Stimulated activated naive CD4-positive, alpha-beta T cell treated with Interleukin-2 at 50 U/mL for 16 hours (primary cell): ENCODE data around the gene DOCK4.

Experiments
- DNase-seq: peaks from one replicate; lab custom pipeline; 2025; lab: John Stamatoyannopoulos, UW

The DOCK4 gene

GRCh38 chr7:111903016-111903415 lies 303.2 kb downstream of the DOCK4 start:
- DNase-seq: no peak

DNA sequence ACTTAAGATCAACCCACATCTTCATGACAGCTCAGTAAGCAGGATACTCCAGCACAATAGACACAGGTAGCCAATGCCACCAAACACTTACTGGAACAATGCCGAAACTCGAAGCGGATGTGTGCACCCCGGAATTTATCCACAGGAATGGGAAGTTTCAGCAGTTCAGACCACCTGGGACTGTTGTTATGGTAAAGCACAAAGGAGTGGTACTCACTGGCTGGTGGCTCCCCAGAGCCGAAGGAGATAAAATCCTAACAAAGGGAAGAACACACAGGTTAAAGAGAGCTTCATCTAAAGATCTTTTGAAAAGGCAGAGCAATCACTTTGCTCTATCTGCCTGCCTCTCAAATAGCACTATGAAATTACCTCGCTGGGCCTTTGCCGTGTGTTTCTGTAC lies 305.9 kb downstream of the DOCK4 start:
- DNase-seq: no peak

GRCh38 chr7:111895049-111895448 lies 311.1 kb downstream of the DOCK4 start:
- no peak for DNase-seq

DNA sequence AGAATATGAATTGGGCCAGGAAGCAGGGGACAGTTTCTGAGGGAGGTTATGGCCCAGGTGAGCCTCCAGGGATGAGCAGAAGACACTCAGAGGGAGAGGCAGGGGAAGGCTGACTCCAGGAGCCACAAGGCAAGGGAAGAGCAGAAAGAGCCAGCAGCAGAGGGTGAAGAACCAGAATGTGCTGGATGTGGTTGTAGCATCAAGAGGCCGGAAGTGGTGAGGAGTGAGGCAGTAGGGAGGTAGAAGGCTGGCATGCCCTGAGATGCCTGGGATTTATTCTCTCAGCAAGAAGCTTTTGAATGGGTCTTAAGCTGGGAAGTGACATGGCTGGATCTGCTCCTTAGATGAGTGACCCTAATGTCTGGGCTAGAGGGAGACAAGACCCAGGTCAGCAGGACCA lies 311.7 kb downstream of the DOCK4 start:
- no peak for DNase-seq

- DNase-seq: no peak
Measured at GRCh38 chr7:111893190-111893589, 313.0 kb downstream of the DOCK4 start.

DNA sequence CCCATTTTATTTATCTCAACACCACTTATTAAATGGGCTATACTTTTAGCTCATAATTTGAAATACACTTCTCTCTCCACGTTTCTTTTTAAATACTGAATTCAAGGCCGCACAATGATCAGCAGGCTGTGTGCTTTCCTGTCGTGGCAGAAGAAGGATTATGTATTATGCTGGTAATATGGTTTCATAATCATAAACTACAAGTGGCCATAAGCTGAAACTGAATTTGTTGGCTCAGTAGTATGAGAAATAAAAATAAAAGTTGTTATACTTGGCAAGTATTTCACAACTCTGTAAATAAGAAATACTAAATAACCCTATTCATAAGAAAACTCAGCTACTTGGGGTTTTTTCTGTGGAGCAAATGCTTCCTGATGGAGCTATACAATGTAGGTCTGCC lies 313.6 kb downstream of the DOCK4 start:
- no peak for DNase-seq

- no peak for DNase-seq
Measured at GRCh38 chr7:111887734-111888133, 318.5 kb downstream of the DOCK4 start.

- no peak for DNase-seq
Measured at GRCh38 chr7:111886233-111886632, 320.0 kb downstream of the DOCK4 start.

DNA sequence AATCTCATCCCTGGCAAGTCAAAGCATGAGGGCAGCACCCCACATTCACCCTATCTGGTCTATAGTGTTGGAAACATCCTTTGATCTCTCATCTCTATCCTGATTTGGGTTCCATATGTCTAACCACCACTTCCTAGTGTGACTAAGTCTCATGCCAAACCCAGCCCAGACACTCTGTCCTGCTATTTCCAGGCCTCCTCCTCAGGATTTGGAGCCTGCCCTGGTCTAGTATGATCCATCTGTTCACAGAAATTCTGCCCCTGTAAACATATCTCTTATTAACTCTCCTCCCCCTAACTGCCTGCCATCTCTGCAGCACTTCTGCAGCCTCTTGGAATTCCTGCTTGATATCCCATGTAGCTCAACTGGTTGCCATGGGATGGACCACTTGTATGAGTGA lies 323.0 kb downstream of the DOCK4 start:
- DNase-seq: no peak

DNA sequence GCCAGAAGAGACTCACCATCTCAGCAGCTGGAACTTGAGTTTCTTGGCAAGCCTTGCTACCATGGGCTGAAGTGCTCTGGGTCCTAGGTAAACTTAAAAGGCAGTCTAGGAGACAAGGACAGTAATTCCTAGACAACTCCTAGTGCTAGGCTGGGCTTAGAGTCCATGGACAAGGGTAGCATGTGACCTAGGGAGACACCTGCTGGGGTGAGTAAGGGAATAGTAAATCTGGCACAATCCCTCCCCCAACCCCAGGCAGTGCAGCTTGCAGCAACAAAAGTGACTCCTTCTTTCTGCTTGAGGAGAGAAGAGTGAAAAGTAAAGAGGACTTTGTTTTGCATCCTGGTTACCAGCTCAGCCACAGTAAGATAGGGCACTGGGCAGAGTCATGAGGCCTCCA lies 327.4 kb downstream of the DOCK4 start:
- DNase-seq: no peak

DNA sequence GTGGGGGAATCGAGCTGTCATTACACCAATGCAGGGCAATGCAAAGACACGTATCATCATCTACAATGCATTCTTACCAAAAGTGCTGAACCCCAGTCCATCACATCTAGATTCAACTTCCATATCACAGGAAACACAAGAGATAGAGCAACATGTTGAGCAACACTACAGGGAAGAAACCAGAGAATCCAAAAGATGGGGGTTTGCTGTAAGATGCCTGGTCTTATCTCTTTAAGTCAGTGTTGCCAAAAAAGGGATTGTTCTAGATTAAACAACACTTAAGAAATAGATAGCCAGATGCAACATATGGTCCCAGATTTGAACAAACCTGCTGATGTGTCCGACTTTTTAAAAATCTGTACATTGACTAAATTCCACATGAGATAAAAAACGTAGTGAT lies 328.3 kb downstream of the DOCK4 start:
- DNase-seq: no peak

GRCh38 chr7:111873963-111874690 lies 332.1 kb downstream of the DOCK4 start:
- DNase-seq: no peak

GRCh38 chr7:111873326-111873646 lies 332.9 kb downstream of the DOCK4 start:
- DNase-seq: no peak

GRCh38 chr7:111872450-111873325 lies 333.5 kb downstream of the DOCK4 start:
- DNase-seq: no peak

- no peak for DNase-seq
Measured at GRCh38 chr7:111871283-111871682, 334.9 kb downstream of the DOCK4 start.

DNA sequence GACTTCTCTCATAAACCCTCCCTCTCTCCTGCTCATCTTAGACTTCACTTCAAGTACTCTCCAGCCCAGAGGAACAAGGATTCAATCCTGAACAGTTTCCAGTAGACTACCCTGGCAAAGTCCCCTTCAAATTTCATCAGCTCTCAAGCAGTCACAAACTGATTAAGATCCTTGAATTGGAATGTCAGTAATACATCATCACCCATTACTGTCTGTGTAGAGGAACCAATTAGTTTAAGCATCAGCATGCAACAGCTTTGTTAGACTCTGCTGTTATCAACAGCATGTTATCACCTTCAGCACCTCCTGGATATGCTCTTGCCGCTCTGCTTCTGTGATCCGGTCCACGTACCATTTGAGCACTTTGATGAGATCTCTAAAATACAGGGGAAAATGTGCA lies 336.9 kb downstream of the DOCK4 start:
- DNase-seq: no peak

DNA sequence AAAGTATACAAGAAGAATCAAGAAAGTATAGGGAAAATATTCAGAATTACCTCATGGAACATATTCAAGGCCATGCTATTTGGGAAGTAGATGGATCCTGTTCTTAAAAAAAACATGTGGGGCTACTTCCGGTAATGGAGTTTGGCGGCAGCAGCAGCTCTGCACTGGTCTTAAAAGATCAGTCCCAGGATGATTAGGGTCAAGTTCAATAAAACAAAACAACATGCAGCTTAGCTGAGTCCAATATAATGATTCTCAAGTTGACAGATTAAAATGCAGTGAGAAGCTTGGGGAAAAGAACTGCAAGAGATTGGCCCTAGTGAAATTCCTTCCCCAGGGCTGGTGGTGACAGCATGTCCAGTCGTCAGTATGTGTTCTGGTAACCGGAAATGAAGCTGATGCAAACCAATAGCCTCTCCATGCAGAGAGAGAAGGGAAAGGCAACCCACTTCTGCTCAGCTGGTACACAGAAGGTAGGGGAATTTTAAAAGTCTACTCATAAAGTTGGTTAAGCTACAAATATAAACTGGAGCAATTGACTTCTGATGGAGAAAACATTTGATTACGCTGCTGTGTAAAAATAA lies 338.8 kb downstream of the DOCK4 start:
- DNase-seq: no peak

- no peak for DNase-seq
Measured at GRCh38 chr7:111866787-111867186, 339.4 kb downstream of the DOCK4 start.

- DNase-seq: no peak
Measured at GRCh38 chr7:111865430-111865829, 340.8 kb downstream of the DOCK4 start.

DNA sequence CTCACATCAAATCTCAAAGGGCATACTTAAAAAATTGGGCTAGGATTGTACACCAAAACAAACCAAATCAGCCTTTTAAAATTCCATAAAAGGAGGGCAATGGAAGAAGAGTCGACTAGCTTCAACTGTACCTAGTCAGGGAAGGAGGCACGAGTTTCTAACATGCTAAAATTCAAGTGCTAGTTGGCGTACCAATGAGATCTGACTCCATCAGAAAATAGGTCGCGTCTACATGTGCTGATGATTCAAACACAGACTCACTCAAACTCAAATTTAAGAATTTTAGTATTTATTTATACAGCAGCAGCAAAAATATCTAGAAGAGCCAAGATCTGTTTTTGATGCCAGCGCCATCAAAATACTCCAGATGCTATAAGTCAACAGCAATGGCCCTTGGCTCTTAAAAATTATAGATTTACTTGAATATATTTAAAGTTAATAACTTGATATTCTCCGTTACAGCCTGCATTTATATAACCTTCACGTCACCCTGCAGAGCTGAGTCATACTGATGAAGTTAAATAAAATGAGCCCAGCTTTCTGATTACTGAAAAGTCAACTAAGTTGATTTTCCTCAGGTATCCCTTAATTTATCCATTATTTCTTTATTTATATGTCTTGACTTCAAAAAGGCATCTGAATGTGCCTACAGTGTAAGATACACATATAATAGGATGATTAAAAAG lies 341.8 kb downstream of the DOCK4 start:
- no peak for DNase-seq

GRCh38 chr7:111863269-111863668 lies 342.9 kb downstream of the DOCK4 start:
- no peak for DNase-seq

DNA sequence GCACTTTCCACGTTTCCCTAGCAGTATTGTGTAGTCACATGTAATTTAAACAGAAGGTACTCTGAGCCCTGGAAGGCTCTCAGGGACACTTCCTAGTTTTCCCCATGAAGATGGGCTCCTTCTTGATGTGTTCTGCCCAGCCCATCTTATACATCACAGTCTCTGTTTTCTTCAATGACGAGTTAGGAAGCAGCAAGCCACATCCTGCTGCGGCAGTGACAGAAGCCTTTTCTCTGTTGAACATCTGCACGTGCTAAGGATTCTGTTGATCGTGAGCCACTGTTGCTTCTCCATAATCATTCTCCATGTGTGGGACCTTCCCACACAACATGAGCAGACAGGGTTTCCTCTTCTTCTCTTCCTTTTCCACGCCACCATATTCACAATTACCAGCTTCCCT lies 346.0 kb downstream of the DOCK4 start:
- DNase-seq: no peak

- DNase-seq: no peak
Measured at GRCh38 chr7:111858331-111858730, 347.9 kb downstream of the DOCK4 start.
